DMS79 treated with DMSO at 0.1 percent for 48 hours (cell line): ENCODE results near the gene NUDT3.
"Not testable (repeated sequence)": the region's sequence is repeated elsewhere in the genome, so short reads cannot be mapped to it uniquely, and the experiment has no call there.

ENCODE experiments used
- DNase-seq: peaks from one replicate; lab custom pipeline; 2025; lab: John Stamatoyannopoulos, UW

The NUDT3 gene

GRCh38 chr6:34393191-34393965 is 909 bp upstream of the NUDT3 start:
- no peak for DNase-seq

GRCh38 chr6:34391786-34392496 is 528 bp downstream of the NUDT3 start:
- peak; percentile 50 for DNase-seq

- no peak for DNase-seq
Measured at GRCh38 chr6:34391473-34391785, 1.0 kb downstream of the NUDT3 start.

- peak; percentile 50 for DNase-seq
Measured at GRCh38 chr6:34390531-34391472, 1.7 kb downstream of the NUDT3 start.

GRCh38 chr6:34389034-34389433 is 3.4 kb downstream of the NUDT3 start:
- no peak for DNase-seq

GRCh38 chr6:34388421-34388820 is 4.0 kb downstream of the NUDT3 start:
- DNase-seq, result no peak

GRCh38 chr6:34386316-34387137 is 5.9 kb downstream of the NUDT3 start:
- no peak for DNase-seq

- no peak for DNase-seq
Measured at GRCh38 chr6:34385793-34386195, 6.7 kb downstream of the NUDT3 start.

- no peak for DNase-seq
Measured at GRCh38 chr6:34384321-34385153, 7.9 kb downstream of the NUDT3 start.

GRCh38 chr6:34383656-34384320 is 8.7 kb downstream of the NUDT3 start:
- no peak for DNase-seq

GRCh38 chr6:34383161-34383631 is 9.3 kb downstream of the NUDT3 start:
- DNase-seq, result no peak

GRCh38 chr6:34381081-34381480 is 11.4 kb downstream of the NUDT3 start:
- DNase-seq, result no peak

- no peak for DNase-seq
Measured at GRCh38 chr6:34378470-34378869, 14.0 kb downstream of the NUDT3 start.

- no peak for DNase-seq
Measured at GRCh38 chr6:34377984-34378383, 14.5 kb downstream of the NUDT3 start.

- not testable (repeated sequence) for DNase-seq
Measured at GRCh38 chr6:34377571-34377970, 14.9 kb downstream of the NUDT3 start.

GRCh38 chr6:34375833-34376232 is 16.6 kb downstream of the NUDT3 start:
- no peak for DNase-seq

GRCh38 chr6:34374508-34374907 is 18.0 kb downstream of the NUDT3 start:
- DNase-seq, result no peak

GRCh38 chr6:34374069-34374468 is 18.4 kb downstream of the NUDT3 start:
- no peak for DNase-seq

GRCh38 chr6:34373511-34373910 is 19.0 kb downstream of the NUDT3 start:
- no peak for DNase-seq

GRCh38 chr6:34371865-34372264 is 20.6 kb downstream of the NUDT3 start:
- not testable (repeated sequence) for DNase-seq
